ENCODE results near the gene CAMSAP1.

Gene CAMSAP1

DNA sequence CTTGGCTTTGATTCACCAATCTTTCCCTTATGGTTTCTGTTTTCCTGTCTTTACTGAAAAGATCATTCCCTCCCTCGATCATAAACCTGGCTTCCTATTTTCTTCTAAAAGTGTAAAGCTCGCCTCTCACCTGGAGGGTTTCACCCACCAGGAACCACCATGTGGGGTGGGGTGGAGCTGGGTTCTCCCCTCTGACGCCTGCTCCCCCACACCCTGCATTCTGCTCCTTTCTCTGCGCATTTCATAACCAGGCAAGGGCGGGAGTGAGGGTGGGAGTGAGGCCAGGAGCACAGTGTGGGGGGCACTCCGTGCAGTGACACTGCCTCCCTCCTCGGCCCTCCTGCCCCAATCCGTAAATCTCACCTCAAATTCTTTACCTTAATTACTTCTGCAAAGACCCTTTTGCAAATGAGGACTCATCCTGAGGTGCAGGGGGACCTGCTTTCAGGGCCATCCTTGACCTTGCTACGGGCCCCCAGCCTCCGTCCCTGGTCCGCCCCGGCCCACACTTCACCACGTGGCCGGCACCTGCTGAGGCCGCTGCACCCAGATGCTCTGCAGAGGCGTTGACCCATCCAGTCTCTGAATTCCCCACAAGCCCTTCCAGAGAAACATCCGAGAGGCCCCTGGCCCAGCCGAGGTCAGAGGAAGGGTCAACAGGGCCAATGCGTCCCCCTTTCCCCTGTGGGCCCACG is 146.0 kb downstream of the CAMSAP1 start:
- Histone ChIP-seq H3K4me2 (ENCODE audit: low read length, poor library complexity, severe bottlenecking) (no peak overlapping the region), H3K36me3 (ENCODE audit: control insufficient read depth in 1 of 2, insufficient read depth in 2 of 2, low read depth in 1 of 2, low read length in 2 of 2) (no peaks in the 10 kb centered on the region), H2BK12ac (ENCODE audit: low read length in 2 of 2) (no peak overlapping the region), H2AK5ac (ENCODE audit: low read length, severe bottlenecking) (no peak overlapping the region), H3K18ac (ENCODE audit: low read depth in 1 of 2, low read length in 2 of 2) (no peak overlapping the region), H3K9me3 (ENCODE audit: control insufficient read depth, low read length) (peaks cover 4% of the 10 kb centered on the region), H3K27me3 (ENCODE audit: control insufficient read depth in 1 of 2, insufficient read depth in 1 of 2, low read length in 2 of 2) (peaks cover 0 to 3% of the 10 kb centered on the region in 2 experiments), H3K79me1 (replicated peaks; ENCODE audit: low read length, poor library complexity, severe bottlenecking) (no peaks in the 10 kb centered on the region), H2BK5ac (ENCODE audit: low read depth, low read length, poor library complexity, severe bottlenecking) (no peak overlapping the region), H3K14ac (ENCODE audit: low read length in 2 of 2) (no peak overlapping the region), H3K4me3 (ENCODE audit: insufficient read depth in 1 of 2, low read depth in 1 of 2, low read length in 2 of 2) (no peak overlapping the region), H3K23ac (ENCODE audit: low read length in 2 of 2) (no peak overlapping the region), H3K4me1 (ENCODE audit: control insufficient read depth, insufficient read depth, low read depth, low read length) (no peaks in the 10 kb centered on the region), H3K27ac (ENCODE audit: low read length, poor library complexity, severe bottlenecking) (no peak overlapping the region), H2AFZ (ENCODE audit: low read depth, low read length) (no peak overlapping the region), H2BK15ac (ENCODE audit: low read depth, poor library complexity, severe bottlenecking) (no peak overlapping the region), H4K91ac (ENCODE audit: low read length) (no peak overlapping the region), H4K8ac (ENCODE audit: low read length) (no peak overlapping the region), H2BK120ac (ENCODE audit: low read depth, low read length) (no peak overlapping the region), H3K4ac (ENCODE audit: low read depth in 1 of 2, low read length in 2 of 2) (no peak overlapping the region), H3K9ac (ENCODE audit: low read length) (no peak overlapping the region)
- DNase-seq = no peak
- 83% methylated on average over 17 of the region's 20 CpGs for WGBS

DNA sequence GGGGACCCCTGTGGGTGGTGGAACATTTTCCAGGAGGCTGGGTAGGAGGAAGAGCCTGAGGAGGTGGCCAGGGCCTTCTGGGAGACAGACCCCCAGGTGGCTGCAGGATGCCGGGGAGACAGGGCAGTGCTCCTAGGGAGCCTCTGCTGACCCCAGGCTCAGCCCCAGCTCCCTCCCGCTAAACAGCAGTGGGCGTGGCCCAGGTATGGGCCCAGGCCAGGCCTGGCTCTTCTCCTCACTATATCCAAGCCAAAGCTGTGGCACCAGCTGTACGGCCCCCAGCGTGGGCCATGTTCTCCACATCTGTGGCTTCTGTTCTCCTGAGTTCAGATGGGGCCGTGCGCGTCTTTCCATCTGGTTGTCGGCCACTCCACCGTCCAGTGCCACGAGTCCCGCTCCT is 146.9 kb downstream of the CAMSAP1 start:
- Histone ChIP-seq H2AFZ (ENCODE audit: low read depth, low read length) (no peak overlapping the region), H3K79me1 (replicated peaks; ENCODE audit: low read length, poor library complexity, severe bottlenecking) (no peaks in the 10 kb centered on the region), H2BK12ac (ENCODE audit: low read length in 2 of 2) (no peak overlapping the region), H3K4me3 (ENCODE audit: insufficient read depth in 1 of 2, low read depth in 1 of 2, low read length in 2 of 2) (no peak overlapping the region), H3K4me1 (ENCODE audit: control insufficient read depth, insufficient read depth, low read depth, low read length) (no peaks in the 10 kb centered on the region), H2AK5ac (ENCODE audit: low read length, severe bottlenecking) (no peak overlapping the region), H3K18ac (ENCODE audit: low read depth in 1 of 2, low read length in 2 of 2) (no peak overlapping the region), H3K27me3 (ENCODE audit: control insufficient read depth in 1 of 2, insufficient read depth in 1 of 2, low read length in 2 of 2) (peaks cover 0 to 7% of the 10 kb centered on the region in 2 experiments), H3K9ac (ENCODE audit: low read length) (no peak overlapping the region), H3K23ac (ENCODE audit: low read length in 2 of 2) (no peak overlapping the region), H3K27ac (ENCODE audit: low read length, poor library complexity, severe bottlenecking) (no peak overlapping the region), H2BK120ac (ENCODE audit: low read depth, low read length) (no peak overlapping the region), H3K4ac (ENCODE audit: low read depth in 1 of 2, low read length in 2 of 2) (no peak overlapping the region), H3K36me3 (ENCODE audit: control insufficient read depth in 1 of 2, insufficient read depth in 2 of 2, low read depth in 1 of 2, low read length in 2 of 2) (no peaks in the 10 kb centered on the region), H4K91ac (ENCODE audit: low read length) (no peak overlapping the region), H2BK5ac (ENCODE audit: low read depth, low read length, poor library complexity, severe bottlenecking) (no peak overlapping the region), H3K14ac (ENCODE audit: low read length in 2 of 2) (no peak overlapping the region), H3K9me3 (ENCODE audit: control insufficient read depth, low read length) (no peaks in the 10 kb centered on the region), H4K8ac (ENCODE audit: low read length) (no peak overlapping the region), H3K4me2 (ENCODE audit: low read length, poor library complexity, severe bottlenecking) (no peak overlapping the region), H2BK15ac (ENCODE audit: low read depth, poor library complexity, severe bottlenecking) (no peak overlapping the region)
- WGBS = 77% methylated on average over 12 of the region's 12 CpGs
- no peak for DNase-seq

DNA sequence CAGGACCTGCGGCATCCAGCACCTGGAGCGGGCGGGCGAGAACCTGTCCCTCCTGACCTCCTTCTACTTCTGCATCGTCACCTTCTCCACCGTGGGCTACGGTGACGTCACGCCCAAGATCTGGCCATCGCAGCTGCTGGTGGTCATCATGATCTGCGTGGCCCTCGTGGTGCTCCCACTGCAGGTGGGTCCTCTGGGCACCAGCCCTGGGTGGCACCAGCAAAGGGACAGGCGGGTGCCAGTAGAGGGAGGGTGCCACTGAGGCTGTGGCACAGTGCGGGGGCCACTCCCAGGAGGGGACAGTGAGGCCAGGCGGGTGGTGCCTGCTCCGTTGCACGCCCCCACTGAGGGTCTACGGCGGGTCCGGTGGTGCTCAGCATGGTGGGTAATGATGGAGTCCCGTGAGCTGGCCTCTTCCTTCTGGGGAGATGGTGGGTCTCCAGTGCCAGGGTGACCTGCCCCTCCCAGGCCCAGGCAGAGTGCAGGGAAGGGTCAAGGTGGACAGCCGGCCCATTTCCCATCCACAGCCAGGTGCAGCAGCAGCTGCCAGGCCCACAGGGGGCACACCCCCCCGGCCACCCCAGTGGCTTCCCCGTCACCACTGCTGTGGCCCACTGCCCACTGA is 147.6 kb downstream of the CAMSAP1 start:
- H2BK15ac ChIP-seq (ENCODE audit: low read depth, poor library complexity, severe bottlenecking) = no peak overlapping the region
- 92% methylated on average over 23 of the region's 24 CpGs for WGBS
- H2BK5ac ChIP-seq (ENCODE audit: low read depth, low read length, poor library complexity, severe bottlenecking) = no peak overlapping the region
- no peak overlapping the region for H3K14ac ChIP-seq (ENCODE audit: low read length in 2 of 2)
- no peak overlapping the region for H3K4me2 ChIP-seq (ENCODE audit: low read length, poor library complexity, severe bottlenecking)
- H2AK5ac ChIP-seq (ENCODE audit: low read length, severe bottlenecking) = no peak overlapping the region
- no peak overlapping the region for H4K91ac ChIP-seq (ENCODE audit: low read length)
- H3K36me3 ChIP-seq (ENCODE audit: control insufficient read depth in 1 of 2, insufficient read depth in 2 of 2, low read depth in 1 of 2, low read length in 2 of 2) = no peaks in the 10 kb centered on the region
- H3K9ac ChIP-seq (ENCODE audit: low read length) = no peak overlapping the region
- H3K9me3 ChIP-seq (ENCODE audit: control insufficient read depth, low read length) = no peaks in the 10 kb centered on the region
- H3K27me3 ChIP-seq (ENCODE audit: control insufficient read depth in 1 of 2, insufficient read depth in 1 of 2, low read length in 2 of 2) = peaks cover 0 to 7% of the 10 kb centered on the region in 2 experiments
- H3K23ac ChIP-seq (ENCODE audit: low read length in 2 of 2) = no peak overlapping the region
- H4K8ac ChIP-seq (ENCODE audit: low read length) = no peak overlapping the region
- no peak overlapping the region for H2BK120ac ChIP-seq (ENCODE audit: low read depth, low read length)
- H3K27ac ChIP-seq (ENCODE audit: low read length, poor library complexity, severe bottlenecking) = no peak overlapping the region
- no peaks in the 10 kb centered on the region for H3K4me1 ChIP-seq (ENCODE audit: control insufficient read depth, insufficient read depth, low read depth, low read length)
- H2AFZ ChIP-seq (ENCODE audit: low read depth, low read length) = no peak overlapping the region
- no peak overlapping the region for H2BK12ac ChIP-seq (ENCODE audit: low read length in 2 of 2)
- no peak overlapping the region for H3K4ac ChIP-seq (ENCODE audit: low read depth in 1 of 2, low read length in 2 of 2)
- no peaks in the 10 kb centered on the region for H3K79me1 ChIP-seq (replicated peaks; ENCODE audit: low read length, poor library complexity, severe bottlenecking)
- H3K18ac ChIP-seq (ENCODE audit: low read depth in 1 of 2, low read length in 2 of 2) = no peak overlapping the region
- no peak overlapping the region for H3K4me3 ChIP-seq (ENCODE audit: insufficient read depth in 1 of 2, low read depth in 1 of 2, low read length in 2 of 2)
- DNase-seq = no peak

DNA sequence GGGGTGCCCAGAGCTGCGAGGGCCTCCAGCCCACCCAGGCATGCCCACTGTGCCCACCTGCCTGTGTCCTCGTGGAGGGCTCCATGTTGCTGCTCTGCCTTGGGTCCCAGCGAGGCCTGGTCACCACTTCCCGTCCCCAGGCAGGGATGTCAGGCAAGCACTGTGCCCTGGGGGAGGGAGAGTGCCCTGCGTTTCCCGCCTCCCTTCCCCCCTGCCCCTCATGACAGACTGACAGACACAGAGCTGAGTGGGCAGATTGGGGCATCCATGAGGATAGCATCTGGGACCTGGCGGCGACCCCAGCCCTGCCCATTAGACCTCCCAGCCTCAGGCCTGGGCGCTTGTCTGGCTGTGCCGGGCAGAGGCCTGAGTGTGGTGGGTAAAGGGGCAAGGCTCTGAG is 148.5 kb downstream of the CAMSAP1 start:
- DNase-seq = no peak
- Histone ChIP-seq H2BK12ac (ENCODE audit: low read length in 2 of 2) (no peak overlapping the region), H3K9ac (ENCODE audit: low read length) (no peak overlapping the region), H3K27ac (ENCODE audit: low read length, poor library complexity, severe bottlenecking) (no peak overlapping the region), H2AFZ (ENCODE audit: low read depth, low read length) (no peak overlapping the region), H3K4me1 (ENCODE audit: control insufficient read depth, insufficient read depth, low read depth, low read length) (no peaks in the 10 kb centered on the region), H3K4me2 (ENCODE audit: low read length, poor library complexity, severe bottlenecking) (no peak overlapping the region), H3K18ac (ENCODE audit: low read depth in 1 of 2, low read length in 2 of 2) (no peak overlapping the region), H3K9me3 (ENCODE audit: control insufficient read depth, low read length) (no peaks in the 10 kb centered on the region), H2AK5ac (ENCODE audit: low read length, severe bottlenecking) (no peak overlapping the region), H3K36me3 (ENCODE audit: control insufficient read depth in 1 of 2, insufficient read depth in 2 of 2, low read depth in 1 of 2, low read length in 2 of 2) (no peaks in the 10 kb centered on the region), H2BK120ac (ENCODE audit: low read depth, low read length) (no peak overlapping the region), H3K23ac (ENCODE audit: low read length in 2 of 2) (no peak overlapping the region), H3K4me3 (ENCODE audit: insufficient read depth in 1 of 2, low read depth in 1 of 2, low read length in 2 of 2) (peak overlapping the region in 1 of 2 experiments; percentile 7), H2BK15ac (ENCODE audit: low read depth, poor library complexity, severe bottlenecking) (no peak overlapping the region), H4K8ac (ENCODE audit: low read length) (no peak overlapping the region), H3K79me1 (replicated peaks; ENCODE audit: low read length, poor library complexity, severe bottlenecking) (no peaks in the 10 kb centered on the region), H3K4ac (ENCODE audit: low read depth in 1 of 2, low read length in 2 of 2) (no peak overlapping the region), H3K14ac (ENCODE audit: low read length in 2 of 2) (no peak overlapping the region), H2BK5ac (ENCODE audit: low read depth, low read length, poor library complexity, severe bottlenecking) (no peak overlapping the region), H4K91ac (ENCODE audit: low read length) (no peak overlapping the region), H3K27me3 (ENCODE audit: control insufficient read depth in 1 of 2, insufficient read depth in 1 of 2, low read length in 2 of 2) (peaks cover 0 to 7% of the 10 kb centered on the region in 2 experiments)
- 75% methylated on average over 6 of the region's 10 CpGs for WGBS
